ENCODE results near the gene POLA1.

The POLA1 gene

GRCh38 chrX:25013632-25014365, 320.1 kb downstream of the POLA1 start:
- Mint-ChIP-seq H3K9me3 (no peaks in the 10 kb centered on the region), H3K27me3 (peaks cover 19% of the 10 kb centered on the region), H3K27ac (peak overlapping the region; percentile 80), H3K4me1 (peaks cover 14% of the 10 kb centered on the region), H3K36me3 (peaks cover 3% of the 10 kb centered on the region), H3K4me3 (peak overlapping the region; percentile 81)
- DNase-seq (ENCODE audit: low spot score in 2 of 2) (no peak), ATAC-seq (ENCODE audit: low read depth) (peak; percentile 68)

DNA sequence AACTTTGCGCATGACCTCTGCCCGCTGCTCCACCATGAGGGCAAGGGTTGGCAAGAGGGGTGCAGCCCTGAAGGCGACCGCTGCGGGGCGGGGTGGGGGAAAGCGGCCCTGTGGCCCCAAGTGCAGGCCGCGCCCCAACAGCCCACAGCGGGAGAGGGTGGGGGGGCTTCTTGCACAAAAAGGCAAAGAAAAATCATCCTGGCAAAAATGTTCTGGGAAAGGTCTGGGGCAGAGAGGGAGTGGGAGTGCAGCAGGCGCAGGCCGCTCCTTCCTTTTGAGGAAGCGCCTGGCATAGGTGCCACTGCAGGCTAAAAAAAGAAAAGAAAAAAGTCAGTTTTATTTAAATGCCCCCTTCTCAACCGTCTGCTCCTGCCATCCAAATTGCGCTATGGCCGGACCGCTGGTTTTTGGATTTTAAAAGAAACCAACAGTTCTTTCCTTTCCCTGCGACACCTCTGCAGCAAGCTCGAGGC, 320.7 kb downstream of the POLA1 start:
- ATAC-seq (ENCODE audit: low read depth) (no peak), DNase-seq (ENCODE audit: low spot score in 2 of 2) (no peak)
- H3K9me3 Mint-ChIP-seq, result no peaks in the 10 kb centered on the region
- H3K27me3 Mint-ChIP-seq, result peaks cover 20% of the 10 kb centered on the region
- peak overlapping the region; percentile 80 for H3K27ac Mint-ChIP-seq
- peak overlapping the region; percentile 81 for H3K4me3 Mint-ChIP-seq
- H3K36me3 Mint-ChIP-seq, result peaks cover 3% of the 10 kb centered on the region
- H3K4me1 Mint-ChIP-seq, result peaks cover 14% of the 10 kb centered on the region

- Mint-ChIP-seq H3K27me3 (peaks cover 19% of the 10 kb centered on the region), H3K4me1 (peaks cover 16% of the 10 kb centered on the region), H3K9me3 (no peaks in the 10 kb centered on the region), H3K4me3 (no peak within 1 kb of the TSS), H3K36me3 (peaks cover 3% of the 10 kb centered on the region), H3K27ac (no peak within 1 kb of the TSS)
- ATAC-seq (ENCODE audit: low read depth) (no peak), DNase-seq (ENCODE audit: low spot score in 2 of 2) (no peak)
Observed at GRCh38 chrX:25015486-25016360, 322.0 kb downstream of the POLA1 start, which contains the start of gene ARX. TSS of gene ARX (minus strand) at chrX:25015965. CDS start at chrX:25015737, 228 bp downstream.

GRCh38 chrX:25016361-25016671, 322.6 kb downstream of the POLA1 start:
- Mint-ChIP-seq H3K27me3 (peaks cover 18% of the 10 kb centered on the region), H3K27ac (no peak overlapping the region), H3K4me3 (no peak overlapping the region), H3K4me1 (peaks cover 16% of the 10 kb centered on the region), H3K36me3 (peaks cover 3% of the 10 kb centered on the region), H3K9me3 (no peaks in the 10 kb centered on the region)
- ATAC-seq (ENCODE audit: low read depth), result no peak
- DNase-seq (ENCODE audit: low spot score in 2 of 2), result no peak

GRCh38 chrX:25016938-25017598, 323.4 kb downstream of the POLA1 start:
- DNase-seq (ENCODE audit: low spot score in 2 of 2), result no peak
- H3K4me1 Mint-ChIP-seq, result peaks cover 20% of the 10 kb centered on the region
- peaks cover 21% of the 10 kb centered on the region for H3K27me3 Mint-ChIP-seq
- no peak overlapping the region for H3K27ac Mint-ChIP-seq
- peaks cover 3% of the 10 kb centered on the region for H3K36me3 Mint-ChIP-seq
- ATAC-seq (ENCODE audit: low read depth), result no peak
- no peak overlapping the region for H3K4me3 Mint-ChIP-seq
- no peaks in the 10 kb centered on the region for H3K9me3 Mint-ChIP-seq

DNA sequence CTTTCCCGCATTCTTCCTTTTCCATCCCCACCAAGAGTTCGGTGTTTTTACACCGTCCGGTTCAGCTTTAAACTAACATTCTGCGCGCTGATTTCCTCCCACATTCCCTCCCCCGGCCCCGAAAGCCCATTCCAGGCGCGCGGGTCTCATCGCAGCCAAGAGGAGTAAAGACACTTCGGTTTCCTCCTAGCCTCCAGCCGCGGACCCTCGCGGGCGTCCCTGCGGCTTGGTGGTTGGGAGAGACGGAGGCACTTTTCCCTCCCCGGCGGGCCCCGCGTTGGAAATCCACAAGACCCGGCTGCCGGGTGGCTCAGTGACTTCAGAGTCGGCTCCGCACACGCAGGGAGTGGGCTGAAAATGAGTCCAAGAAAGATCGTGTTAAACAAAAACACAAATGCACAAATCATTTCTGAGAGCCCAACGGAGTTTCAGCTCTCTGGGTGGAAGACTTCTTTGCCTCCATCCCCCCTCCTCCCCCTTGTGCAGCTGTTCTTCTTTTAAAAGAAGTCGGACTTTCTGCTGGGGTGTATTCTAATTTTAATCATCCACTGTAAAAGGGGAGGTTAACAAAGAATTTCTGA, 324.0 kb downstream of the POLA1 start:
- peaks cover 22% of the 10 kb centered on the region for H3K4me1 Mint-ChIP-seq
- H3K36me3 Mint-ChIP-seq, result peaks cover 3% of the 10 kb centered on the region
- ATAC-seq (ENCODE audit: low read depth), result no peak
- H3K4me3 Mint-ChIP-seq, result no peak overlapping the region
- H3K9me3 Mint-ChIP-seq, result no peaks in the 10 kb centered on the region
- H3K27ac Mint-ChIP-seq, result no peak overlapping the region
- no peak for DNase-seq (ENCODE audit: low spot score in 2 of 2)
- peaks cover 23% of the 10 kb centered on the region for H3K27me3 Mint-ChIP-seq

DNA sequence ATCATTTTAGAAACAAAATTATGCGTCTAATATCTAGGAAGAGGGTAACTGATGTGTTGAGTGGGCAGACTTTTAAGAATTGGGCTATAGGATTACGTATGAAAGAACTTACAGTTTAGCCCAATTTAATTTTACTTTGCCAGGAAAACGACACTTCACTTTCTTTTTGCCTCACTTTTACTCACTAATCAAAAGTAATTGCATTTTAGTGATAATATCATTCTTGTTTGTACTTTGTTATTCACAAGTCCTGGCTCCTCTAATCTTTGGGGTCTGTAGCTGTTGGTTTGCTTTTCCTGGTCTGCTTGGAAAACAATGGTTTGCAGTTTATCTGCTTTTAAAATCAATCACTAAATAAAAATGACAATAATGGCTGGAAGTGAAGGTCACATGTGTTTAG, 325.0 kb downstream of the POLA1 start:
- Mint-ChIP-seq H3K4me3 (no peak overlapping the region), H3K4me1 (peaks cover 18% of the 10 kb centered on the region), H3K9me3 (no peaks in the 10 kb centered on the region), H3K36me3 (peaks cover 3% of the 10 kb centered on the region), H3K27me3 (peaks cover 22% of the 10 kb centered on the region), H3K27ac (no peak overlapping the region)
- ATAC-seq (ENCODE audit: low read depth), result no peak
- no peak for DNase-seq (ENCODE audit: low spot score in 2 of 2)

DNA sequence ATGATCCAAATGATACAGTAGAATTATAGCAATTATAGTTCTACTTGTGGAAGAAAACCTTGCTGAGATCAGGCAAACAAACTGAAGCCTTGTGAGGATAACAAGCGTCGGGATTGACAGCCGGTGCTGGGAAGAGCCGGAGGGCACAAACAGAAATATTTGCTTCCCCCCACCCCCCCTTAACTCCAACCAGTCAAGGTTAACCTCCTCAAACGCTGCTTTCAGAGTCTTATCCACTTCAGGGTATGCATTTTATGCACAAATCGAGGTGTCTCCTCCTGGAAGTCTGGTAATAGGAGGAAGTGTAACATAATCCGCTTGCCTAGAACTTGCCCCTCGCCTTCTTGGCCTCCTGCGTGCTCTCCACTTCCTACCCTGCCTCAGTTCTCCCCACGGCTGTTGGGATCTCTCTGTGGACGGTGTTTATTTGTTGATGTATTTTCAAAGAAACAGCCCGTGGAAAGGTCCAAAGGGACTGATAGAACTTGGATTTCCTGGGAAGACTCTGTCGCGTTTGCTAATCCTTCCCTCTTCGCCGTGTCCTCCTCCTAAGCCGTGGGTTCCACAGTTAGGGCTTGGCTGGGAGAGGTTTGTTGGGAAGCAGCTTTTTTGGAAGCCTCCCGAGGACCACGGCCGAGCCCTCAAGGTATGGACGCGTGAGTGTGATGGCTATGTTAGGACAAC, 326.1 kb downstream of the POLA1 start:
- ATAC-seq (ENCODE audit: low read depth) (no peak), DNase-seq (ENCODE audit: low spot score in 2 of 2) (no peak)
- Mint-ChIP-seq H3K36me3 (no peaks in the 10 kb centered on the region), H3K27ac (no peak overlapping the region), H3K9me3 (no peaks in the 10 kb centered on the region), H3K4me1 (peaks cover 16% of the 10 kb centered on the region), H3K27me3 (peaks cover 21% of the 10 kb centered on the region), H3K4me3 (peak overlapping the region; percentile 55)

DNA sequence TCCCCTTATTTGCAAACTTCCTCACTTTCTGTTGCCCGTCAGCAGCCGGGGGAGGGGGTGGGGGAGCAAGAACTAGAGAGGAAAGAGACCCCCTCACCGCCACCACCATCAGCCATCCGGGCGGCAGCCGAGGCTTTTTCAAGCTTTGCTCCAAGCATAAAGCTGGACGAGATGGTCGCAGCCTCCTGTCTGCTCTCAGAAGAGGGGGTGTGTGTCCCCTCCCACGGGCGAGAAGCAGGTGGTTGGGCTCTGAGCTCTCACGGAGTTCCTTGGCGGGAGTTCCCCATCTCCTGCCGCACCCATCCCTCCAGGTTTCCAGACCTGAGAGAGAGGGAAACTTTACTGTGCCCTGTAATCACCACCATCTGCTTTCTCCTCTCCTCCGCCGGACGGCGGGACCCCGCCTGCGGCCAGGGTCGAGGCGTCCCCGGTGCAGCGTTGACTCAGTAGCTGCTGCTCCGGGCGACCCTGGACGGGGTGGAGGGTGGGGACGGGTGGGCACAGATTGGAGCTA, 326.7 kb downstream of the POLA1 start:
- peak; percentile 26 for ATAC-seq (ENCODE audit: low read depth)
- peak overlapping the region; percentile 55 for H3K4me3 Mint-ChIP-seq
- no peak overlapping the region for H3K27ac Mint-ChIP-seq

DNA sequence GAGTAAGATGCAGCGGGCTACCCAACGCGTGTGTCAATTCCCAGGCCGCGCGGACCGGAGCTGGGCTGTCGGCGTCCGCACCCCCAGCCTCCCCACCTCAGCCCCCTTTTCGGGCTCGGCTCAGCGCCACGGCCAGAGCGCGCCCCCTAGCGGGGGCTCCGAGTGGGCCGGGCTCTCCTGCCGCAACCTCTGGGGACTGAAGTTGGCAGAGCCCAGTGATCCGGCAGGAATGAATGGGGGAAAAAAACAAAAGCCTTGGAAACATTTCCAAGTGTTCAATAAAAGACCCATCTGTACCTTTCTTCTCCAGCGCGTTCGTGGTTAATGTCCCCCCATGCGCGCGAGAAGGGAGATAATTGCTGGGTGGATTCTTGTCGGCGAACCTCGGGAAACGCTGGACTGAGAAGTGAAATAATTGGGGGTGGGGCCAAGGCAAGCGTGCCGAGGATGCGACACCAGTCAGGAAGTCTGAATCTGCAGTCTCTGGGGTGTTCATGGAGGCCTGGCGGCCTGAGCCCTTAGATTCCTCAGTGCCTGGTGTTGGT, 327.3 kb downstream of the POLA1 start:
- H3K27ac Mint-ChIP-seq, result no peak overlapping the region
- H3K4me1 Mint-ChIP-seq, result peaks cover 15% of the 10 kb centered on the region
- ATAC-seq (ENCODE audit: low read depth), result peak; percentile 43
- no peaks in the 10 kb centered on the region for H3K9me3 Mint-ChIP-seq
- H3K4me3 Mint-ChIP-seq, result peak overlapping the region; percentile 44
- peaks cover 21% of the 10 kb centered on the region for H3K27me3 Mint-ChIP-seq
- no peaks in the 10 kb centered on the region for H3K36me3 Mint-ChIP-seq
- DNase-seq (ENCODE audit: low spot score in 2 of 2), result no peak

More for the DNA sequence above, 326.7 kb downstream of the POLA1 start:
- H3K36me3 Mint-ChIP-seq, result no peaks in the 10 kb centered on the region
- DNase-seq (ENCODE audit: low spot score in 2 of 2), result no peak
- peaks cover 16% of the 10 kb centered on the region for H3K4me1 Mint-ChIP-seq
- no peaks in the 10 kb centered on the region for H3K9me3 Mint-ChIP-seq
- peaks cover 21% of the 10 kb centered on the region for H3K27me3 Mint-ChIP-seq

DNA sequence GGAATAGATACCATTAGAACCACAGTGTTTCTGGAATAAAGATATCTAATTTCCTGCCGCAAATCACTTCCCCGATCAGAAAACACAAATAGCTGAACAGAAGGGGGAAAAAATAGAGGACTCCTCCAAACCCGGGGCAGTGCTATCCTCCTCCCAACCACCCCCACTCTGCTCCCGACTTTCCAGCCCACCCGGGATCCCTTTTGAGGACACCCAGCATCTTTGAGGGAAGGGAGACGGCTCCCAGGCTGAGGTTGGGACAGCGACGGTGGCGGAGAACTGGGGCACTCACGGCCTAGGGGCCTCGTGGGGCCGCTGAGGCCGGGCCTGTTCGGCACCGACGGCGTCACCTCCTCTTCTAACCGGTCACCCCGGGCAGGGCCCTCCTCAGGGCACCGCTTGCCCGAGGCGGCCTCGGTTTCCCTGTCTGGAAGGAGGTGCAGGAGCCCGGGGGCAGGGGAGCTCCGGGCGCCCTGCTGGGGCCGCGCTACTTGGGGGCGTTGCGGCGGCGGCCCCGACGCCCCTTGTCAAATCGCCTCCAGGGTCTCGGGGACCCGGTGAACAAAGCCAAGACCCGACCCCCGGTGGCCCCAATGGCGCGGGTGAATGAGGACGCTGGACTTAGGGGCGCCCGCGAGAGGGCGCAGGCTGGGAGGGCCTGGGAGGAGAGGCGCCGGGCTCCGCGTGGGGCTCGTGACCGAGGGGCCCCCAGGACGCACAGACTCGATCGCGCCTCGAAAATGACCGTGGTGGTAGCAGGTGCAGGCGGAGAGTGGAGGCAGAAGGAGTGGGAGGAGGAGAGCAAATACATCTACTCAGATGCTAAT, 329.0 kb downstream of the POLA1 start:
- Mint-ChIP-seq H3K27ac (no peak overlapping the region), H3K36me3 (no peaks in the 10 kb centered on the region), H3K4me1 (peaks cover 12% of the 10 kb centered on the region), H3K4me3 (no peak overlapping the region), H3K9me3 (no peaks in the 10 kb centered on the region), H3K27me3 (peaks cover 17% of the 10 kb centered on the region)
- ATAC-seq (ENCODE audit: low read depth) (no peak), DNase-seq (ENCODE audit: low spot score in 2 of 2) (no peak)

DNA sequence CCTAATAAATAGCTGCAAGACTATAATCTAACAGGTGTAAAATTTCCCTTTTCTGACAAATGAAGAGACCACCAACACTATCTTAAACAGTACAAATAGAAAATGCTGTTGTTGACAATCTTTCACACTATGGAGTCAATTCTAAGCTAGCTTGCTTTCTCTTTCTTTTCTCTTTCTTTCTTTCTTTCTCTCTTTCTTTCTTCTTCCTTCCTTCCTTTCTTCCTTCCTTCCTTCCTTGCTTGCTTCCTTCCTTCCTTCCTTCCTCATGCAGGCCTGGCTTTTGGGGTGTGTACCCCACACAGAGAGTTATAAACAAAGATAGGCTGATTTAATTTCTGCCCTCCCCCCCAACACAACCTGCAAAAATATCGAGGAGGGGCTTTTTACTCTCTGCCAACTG, 330.2 kb downstream of the POLA1 start:
- peaks cover 15% of the 10 kb centered on the region for H3K27me3 Mint-ChIP-seq
- DNase-seq (ENCODE audit: low spot score in 2 of 2), result no peak

More for the DNA sequence above, 330.2 kb downstream of the POLA1 start:
- no peak for ATAC-seq (ENCODE audit: low read depth)
- Mint-ChIP-seq H3K36me3 (no peaks in the 10 kb centered on the region), H3K4me1 (peaks cover 12% of the 10 kb centered on the region), H3K4me3 (no peak overlapping the region), H3K9me3 (no peaks in the 10 kb centered on the region), H3K27ac (no peak overlapping the region)

All from memory B cell (primary cell).